Stimulated activated CD8-positive, alpha-beta memory T cell treated with anti-CD3 and anti-CD28 coated beads, Interleukin-7, amount 100 ng/mL, for 4 hours (primary cell): ENCODE data around the gene GIGYF2.
"Not testable (repeated sequence)": the region's sequence is repeated elsewhere in the genome, so short reads cannot be mapped to it uniquely, and the experiment has no call there.

Experiments used
- DNase-seq, 2 donors: peaks; one replicate each; pipeline ENCODE4 v3.0.0-alpha.2; 2020; ENCODE audit warnings: low read depth in 2 of 2

GIGYF2 gene

DNA sequence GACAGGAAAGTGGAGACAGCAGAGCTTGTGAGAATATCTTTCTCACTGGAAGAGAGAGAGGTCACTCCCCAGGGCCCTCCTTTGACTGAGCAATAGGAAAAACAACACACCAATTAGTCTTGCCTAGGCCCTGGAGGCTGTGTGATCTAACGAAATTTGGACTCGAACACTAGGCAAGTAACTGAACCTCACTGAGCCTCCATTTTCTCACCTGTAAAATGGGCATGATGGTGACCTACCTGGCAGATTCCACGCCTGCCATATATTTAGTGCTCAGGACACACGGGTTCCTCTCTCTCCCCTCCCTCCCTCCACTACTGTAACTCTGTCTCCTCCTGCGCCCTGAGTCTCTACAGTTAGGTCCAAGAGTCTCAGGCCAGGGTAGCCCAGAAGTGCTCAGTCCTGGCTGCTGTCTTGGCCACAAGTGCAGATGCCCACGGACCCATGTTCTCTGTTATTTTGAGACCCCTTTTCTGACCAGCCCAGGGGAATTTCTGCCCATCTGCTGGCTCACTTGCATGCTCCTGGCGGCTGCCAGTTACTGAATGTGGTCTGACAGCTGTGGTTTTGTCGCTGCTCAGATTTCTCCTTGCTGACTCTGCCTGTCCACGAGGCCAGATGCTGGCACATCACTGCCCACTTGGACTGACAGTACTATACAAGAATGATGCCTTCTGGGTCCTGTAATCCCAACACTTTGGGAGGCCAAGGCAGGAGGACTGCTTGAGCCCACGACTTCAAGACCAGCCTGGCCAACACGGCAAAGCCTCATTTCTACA lies 9.6 kb upstream of the GIGYF2 start:
- DNase-seq: no peak

DNA sequence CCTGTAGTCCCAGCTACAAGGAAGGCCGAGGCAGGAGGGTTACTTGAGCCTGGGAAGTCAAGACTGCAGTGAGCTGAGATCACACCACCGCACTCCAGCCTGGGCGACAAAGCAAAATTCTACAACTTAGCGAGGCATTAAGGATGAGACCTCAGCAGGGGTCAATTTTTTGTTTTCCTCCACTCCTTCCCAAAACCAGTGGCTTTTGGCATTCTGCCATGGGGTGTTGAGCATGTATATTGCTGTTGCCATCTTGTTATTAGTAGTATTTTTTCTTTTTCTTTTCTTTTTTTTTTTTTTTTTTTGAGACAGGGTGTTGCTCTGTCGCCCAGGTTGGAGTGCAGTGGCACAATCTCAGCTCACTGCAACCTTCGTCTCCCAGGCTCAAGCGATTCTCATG lies 8.9 kb upstream of the GIGYF2 start:
- DNase-seq: no peak

DNA sequence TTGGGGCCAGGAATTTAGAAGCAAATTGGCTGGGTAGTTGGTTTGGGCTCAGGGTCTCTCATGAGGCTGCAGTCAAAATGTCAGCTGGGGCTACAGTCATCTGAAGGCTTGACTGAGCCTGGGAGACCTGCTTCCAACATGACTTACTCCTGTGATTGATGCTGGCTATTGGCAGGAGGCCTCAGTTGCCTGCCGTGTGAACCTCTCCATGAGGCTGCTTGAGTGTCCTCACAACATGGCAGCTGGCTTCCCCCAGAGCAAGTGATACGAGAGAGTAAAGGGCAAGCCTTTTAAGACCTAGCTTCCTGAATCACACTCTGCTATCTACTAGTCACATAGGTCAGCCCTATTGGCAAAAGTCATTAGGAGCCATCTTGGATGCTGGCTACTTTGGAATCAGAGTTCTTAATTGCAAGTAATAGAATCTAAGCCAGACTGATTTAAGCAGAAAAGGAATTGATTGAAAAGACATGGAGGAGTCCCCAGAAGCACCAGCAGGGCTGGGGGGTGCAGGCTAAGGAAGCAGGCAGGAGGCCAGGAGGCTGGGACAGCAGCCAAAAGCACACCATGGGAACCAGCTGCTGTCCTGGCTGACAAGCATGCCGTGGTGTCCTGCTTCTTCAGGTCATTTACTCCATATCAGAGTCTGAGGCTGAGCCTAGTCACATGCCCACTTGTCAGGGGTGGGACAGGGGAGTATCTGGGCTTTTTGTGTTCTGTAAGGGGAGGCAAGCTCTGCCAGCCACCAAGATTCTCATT lies 7.8 kb upstream of the GIGYF2 start:
- no peak for DNase-seq

DNA sequence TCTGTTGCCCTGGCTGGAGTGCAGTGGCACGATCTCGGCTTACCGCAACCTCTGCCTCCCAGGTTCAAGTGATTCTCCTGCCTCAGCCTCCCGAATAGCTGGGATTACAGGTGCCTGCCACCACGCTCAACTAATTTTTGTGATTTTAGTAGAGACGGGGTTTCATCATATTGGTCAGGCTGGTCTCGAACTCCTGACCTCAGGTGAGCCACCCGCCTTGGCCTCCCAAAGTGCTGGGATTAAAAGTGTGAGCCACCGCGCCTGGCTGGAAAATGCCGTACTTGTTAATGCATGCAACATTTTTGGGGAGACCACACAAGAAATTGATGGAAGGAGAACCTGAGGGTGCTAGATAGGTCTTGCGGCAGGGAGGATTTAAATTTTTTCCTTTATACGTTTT lies 6.0 kb upstream of the GIGYF2 start:
- DNase-seq: not testable (repeated sequence)

DNA sequence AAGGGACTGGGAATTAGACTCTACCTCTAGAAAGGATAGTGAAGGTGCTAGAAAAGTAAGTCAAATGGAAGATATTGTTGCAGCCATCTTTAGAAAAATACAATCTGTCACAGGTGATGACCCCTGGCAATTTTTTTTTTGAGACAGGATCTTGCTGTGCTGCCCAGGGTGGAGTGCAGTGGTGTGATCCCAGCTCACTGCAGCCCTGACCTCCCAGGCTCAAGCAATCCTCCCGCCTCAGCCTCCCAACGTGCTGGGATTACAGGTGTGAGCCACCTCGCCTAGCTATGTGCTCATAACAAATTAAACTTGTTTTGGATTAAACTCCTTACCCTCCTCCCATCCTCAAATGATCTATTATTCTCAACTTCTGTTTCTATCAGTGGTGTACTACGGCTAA lies 3.8 kb upstream of the GIGYF2 start:
- DNase-seq: no peak

DNA sequence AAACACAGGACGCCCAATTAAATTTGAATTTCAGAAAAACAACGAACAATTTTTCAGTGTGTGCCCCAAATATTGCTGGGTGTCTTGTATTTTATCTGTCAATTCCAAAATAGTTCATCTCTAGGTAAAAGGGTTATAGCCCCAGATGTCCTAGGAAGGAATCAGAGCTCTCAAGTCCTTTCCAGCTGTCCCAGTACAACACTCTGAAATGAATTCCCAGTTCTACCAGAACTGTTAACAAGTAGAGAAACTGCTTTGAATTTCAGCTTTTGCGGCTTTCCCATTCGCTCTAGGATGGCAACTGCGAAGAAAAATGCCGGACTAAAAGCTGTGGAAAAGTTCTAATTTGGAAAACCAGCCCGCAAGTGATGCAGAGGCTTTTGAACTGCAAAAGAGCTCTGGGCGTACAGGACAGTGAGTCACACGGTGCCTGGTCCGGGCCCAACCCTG lies 497 bp upstream of the GIGYF2 start:
- no peak for DNase-seq

DNA sequence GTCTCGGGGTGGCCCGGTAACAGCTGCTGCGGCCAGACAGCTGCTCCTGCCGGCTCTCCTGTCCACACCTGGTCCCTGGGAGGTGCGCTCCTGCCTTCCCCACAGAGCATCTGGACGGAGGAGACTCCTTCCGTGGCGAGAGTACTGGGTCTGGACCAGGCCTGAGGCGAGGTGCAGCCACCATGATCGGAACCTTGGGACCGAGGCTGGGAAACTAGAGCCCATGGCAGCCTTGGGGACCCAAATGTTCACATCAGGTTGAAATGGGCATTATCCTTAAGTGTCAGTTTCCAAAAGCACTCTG lies 628 bp downstream of the GIGYF2 start:
- no peak for DNase-seq

DNA sequence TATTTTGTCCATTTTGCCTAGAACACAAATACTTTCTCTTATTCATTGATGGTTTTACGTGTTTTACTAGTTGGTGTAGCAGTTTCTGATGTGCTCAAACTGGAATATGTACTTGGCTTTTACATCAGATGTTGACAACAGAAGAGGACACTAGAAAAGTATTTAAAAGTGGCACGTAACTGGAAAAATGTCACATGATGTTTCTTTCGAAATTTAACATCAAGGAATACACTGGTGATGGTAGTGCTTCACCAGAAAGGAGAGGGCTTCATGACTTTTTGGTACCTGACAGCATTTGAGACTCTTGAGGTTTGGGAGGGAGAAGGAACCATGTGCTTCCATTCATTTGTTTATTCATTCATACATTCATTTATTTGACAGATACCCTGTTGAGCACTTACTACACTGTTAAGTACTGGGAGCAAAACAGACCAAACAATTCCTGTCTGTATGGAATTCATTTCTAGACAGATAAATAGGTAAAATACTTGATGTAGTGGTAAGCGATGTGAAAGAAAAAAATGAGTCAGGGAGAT lies 1.5 kb downstream of the GIGYF2 start:
- DNase-seq: no peak

DNA sequence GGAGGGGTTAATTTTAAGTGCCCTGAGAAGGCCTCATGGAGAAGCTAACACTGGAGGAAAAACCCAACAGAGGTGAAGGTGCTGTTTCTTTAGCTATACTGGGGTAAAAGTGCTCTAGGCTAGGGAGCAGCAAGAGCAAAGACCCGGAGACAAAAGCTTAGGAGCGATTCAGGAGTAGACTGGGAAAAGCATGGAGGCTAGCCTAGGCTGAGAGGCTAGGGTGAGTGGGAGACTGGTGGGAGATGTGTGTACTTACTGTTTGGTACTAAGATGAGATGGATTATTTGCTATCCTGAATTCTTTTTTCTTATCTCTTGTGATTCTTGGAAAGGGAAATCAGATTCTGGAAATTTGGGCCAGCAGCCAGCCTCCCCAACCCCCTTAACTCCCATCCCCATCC lies 2.0 kb downstream of the GIGYF2 start:
- no peak for DNase-seq

DNA sequence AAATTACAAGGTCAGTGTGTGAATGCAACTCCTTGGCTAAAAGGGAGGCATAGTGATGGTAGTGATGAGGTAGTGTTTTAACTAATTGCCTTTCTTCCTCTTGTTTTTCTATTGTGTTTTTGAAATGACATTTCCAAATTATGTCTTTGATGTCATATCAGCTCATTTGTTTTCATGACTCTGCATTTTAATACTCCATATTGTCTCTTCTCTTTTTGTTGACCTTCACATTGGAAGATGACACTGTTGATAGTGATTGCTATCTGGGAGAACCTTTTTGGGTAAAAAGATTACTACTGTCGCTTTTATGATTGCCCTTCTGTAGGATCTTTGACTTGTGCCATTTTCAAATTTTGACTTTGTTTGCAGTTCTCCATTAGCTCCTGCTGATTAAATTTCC lies 3.0 kb downstream of the GIGYF2 start:
- no peak for DNase-seq

DNA sequence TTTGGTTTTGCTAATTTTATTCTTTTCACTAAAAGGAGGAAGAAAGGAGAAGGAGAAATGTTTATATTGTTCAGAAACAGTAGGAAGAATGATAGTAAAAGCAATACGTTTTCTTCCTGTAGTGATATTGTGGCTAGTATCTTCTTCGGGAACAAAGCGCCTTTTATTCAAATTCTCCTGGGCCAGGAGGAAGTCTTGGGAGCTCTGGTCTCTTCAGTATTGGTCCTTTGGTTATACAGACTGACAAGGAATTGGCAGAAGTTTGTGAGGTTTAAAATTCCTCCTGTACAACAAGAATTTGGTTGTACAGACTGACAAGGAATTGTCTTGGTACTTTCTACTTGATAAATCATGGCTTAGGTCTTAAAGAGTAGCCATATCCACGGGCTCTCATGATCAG lies 9.9 kb downstream of the GIGYF2 start:
- DNase-seq: no peak

DNA sequence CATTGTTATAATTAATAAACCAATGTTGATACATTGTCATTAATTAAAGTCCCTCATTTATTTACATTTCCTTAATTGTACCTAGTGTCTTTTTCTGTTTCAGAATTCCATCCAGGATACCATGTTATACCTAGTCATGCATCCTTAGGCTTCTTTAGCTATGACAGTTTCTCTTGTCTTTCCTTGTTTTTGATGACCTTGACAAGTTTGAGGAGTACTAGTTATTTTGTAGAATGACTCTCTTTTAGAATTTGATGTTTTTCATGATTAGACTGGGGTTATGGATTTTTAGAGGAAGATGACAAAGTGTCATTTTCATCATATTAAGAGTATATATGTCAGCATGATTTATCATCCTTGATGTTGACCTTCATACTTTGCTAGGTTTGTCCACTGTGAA lies 16.4 kb downstream of the GIGYF2 start:
- no peak for DNase-seq

DNA sequence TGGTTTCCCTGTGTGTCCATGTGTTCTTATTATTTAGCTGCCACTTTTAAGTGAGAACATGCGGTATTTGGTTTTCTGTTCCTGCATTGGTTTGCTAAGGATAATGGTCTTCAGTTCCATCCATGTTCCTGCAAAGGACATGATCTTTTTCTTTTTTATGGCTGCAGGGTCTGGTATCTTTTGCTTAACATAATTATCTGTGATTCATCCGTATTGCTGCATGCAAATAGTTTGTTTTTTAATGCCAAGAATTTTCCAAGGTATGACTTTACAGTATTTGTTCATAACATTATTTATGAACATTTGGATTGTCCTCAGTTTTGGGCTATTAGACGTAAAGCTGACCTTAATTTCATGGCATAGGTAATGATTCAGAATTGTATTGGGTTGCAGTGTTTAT lies 17.8 kb downstream of the GIGYF2 start:
- no peak for DNase-seq

DNA sequence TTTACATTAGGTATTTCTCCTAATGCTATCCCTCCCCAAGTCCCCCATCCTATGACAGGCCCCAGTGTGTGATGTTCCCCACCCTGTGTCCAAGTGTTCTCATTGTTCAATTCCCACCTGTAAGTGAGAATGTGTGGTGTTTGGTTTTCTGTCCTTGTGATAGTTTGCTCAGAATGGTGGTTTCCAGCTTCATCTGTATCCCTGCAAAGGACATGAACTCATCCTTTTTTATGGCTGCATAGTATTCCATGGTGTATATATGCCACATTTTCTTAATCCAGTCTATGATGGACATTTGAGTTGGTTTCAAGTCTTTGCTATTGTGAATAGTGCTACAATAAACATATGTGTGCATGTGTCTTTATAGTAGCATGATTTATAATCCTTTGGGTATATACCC lies 22.9 kb downstream of the GIGYF2 start:
- DNase-seq: not testable (repeated sequence)

DNA sequence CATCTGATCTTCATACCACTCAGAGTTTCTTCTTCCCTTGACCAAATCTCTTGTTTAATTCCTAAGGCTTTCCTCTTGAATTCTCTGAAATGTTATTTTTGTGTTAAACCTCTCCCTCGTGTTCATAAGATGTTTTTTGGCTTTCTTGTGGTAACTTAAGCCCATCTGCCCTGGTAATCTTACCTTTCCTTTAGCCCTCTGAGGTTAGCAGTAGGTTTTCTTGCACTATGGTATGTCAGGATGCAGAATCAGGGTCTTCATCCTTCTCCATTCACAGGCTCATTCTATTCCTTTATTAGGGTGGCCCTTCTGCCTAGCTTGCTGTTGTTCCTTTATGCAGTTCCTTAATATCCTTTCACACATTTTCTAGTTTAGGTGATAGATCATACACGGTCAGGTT lies 24.1 kb downstream of the GIGYF2 start:
- DNase-seq: no peak

DNA sequence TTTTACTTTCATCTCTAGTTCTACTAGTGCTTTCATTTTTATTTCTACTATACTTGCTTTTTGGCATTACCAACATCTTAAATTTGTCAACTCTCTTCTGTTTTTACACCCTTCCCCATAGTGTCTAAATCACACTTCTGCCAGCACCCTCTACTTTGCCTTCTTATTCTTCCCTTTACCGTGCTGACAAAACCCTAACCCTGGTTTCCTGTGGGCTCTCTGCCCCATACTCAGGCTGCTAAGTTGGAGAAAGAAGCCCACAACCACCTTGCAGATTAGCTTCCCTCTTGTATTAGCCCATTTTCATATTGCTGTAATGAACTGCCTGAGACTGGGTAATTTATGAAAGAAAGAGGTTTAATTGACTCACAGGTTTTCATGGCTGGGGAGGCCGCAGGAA lies 24.8 kb downstream of the GIGYF2 start:
- no peak for DNase-seq

DNA sequence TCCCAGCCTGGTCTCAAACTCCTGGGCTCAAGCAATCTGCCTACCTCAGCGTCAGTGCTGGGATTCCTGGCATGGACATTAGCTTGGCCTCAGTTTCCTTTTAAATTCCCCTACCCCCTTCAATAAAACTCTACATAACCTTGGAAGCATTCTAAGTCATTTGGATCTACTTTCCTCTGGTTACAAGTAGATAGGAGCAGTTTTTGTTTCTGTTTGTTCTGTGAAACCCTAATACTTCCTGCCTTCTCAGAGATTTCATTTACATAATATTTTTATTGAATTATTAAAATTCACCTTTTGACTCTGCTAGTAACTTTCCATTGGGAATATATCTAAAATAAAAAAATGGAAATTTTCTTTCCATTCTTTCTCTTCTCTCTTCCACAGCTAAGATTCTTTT lies 25.9 kb downstream of the GIGYF2 start:
- no peak for DNase-seq

DNA sequence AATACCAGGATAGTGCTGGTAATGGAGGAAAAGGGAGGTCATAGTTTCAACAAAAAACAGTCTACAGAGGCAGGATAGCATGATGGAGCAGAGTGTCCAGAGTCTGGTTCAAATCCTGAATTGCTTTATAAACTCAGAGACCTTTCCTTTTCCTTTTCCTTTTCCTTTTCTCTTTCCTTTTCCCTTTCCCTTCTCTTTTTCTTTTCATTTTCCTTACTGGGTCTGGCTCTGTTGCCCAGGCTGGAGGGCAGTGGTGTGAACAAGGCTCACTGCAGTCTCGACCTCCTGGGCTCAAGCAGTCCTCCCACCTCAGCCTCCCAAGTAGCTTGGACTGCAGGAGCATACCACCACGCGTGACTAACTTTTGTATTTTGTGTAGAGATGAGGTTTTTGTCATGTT lies 31.7 kb downstream of the GIGYF2 start:
- DNase-seq: no peak

DNA sequence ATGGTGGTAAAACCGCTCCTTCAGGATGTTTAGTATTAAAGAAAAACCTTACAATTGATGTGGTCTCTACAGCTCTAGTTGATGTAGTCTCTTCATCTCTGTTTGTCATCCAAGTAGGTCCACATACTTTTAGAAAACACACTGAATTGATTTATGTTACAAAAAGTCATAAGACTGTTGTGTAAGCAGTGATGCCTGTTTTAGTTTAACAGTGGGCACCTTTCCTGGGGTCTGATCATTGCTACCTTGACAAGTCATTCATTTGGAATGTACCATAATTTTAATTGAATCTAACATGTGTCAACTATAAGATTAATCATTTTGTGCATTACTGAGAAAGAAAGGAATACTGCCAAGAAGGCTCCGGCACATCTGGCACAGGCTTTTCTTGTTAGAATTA lies 34.3 kb downstream of the GIGYF2 start:
- DNase-seq: no peak

DNA sequence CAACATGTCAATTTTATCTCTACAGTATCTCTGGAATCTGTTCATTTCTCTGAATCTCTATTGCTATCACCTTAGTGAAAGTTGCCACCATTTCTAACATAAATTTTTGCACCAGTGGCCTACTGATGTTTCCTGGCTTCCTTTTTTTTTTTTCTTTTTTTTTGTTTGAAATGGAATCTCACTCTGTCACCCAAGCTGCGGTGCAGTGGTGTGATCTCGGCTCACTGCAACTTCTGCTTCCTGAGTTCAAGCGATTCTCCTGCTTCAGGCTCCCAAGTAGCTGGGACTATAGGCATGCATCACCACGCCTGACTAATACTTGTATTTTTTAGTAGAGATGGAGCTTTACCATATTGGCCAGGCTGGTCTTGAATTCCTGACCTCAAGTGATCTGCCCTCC lies 44.2 kb downstream of the GIGYF2 start:
- DNase-seq: no peak

DNA sequence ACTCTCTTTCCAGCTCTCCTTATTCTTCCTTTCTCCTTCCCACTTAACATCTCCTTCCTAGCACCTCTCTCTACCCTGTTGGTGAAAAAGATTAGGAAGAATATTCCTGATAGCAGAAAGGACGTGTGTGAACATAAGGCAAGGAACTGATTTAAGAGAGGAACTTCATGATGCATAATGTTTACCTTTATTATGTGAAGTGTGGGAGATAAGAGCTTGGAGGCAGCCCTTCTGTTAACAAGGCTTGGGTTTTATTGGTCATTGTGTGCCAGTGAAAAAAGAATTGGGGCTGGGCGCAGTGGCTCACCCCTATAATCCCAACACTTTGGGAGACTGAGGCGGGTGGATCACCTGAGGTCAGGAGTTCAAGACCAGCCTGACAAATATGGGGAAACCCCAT lies 44.8 kb downstream of the GIGYF2 start:
- DNase-seq: no peak

DNA sequence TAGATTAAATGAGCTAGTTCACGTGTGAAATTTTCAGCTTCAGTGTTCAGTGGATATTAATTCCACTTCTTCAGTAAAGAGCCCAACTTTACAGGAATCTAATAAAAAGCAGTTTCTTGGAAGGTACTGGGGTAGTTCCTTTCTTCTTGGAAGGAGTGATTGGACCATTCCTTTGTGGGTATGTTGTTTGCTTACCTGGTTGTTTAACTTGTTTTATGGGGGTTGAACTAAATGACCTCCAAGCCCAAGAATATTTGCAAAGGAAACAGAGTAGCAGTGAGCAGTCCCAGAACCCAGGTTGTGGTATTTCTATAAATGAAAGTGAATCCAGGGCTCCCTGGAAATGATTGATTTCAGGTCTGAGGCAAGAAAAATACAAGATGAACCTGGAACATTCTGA lies 47.8 kb downstream of the GIGYF2 start:
- no peak for DNase-seq

DNA sequence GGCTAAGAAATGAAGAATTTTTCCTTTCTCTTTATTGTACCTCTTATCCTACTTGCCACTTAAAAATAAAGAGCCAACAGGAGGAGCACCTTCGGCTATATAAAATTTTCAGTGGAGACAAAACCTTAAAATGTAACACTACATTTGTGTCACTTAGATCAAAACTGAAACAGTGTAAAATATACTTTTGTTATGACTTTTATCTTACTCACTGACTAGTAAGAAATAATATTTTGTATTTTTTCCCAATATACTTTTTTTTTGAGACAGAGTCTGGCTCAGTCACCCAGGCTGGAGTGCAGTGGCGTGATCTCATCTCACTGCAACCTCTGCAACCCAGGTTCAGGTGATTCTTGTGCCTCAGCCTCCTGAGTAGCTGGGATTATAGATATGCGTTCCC lies 50.9 kb downstream of the GIGYF2 start:
- DNase-seq: no peak
